NCI-H187 (cell line): ENCODE measurements around the gene SMIM14.

ENCODE experiments used
- DNase-seq, 2 experiments: peaks; one replicate each; lab custom pipeline; 2025; lab: John Stamatoyannopoulos, UW

The SMIM14 gene

DNA sequence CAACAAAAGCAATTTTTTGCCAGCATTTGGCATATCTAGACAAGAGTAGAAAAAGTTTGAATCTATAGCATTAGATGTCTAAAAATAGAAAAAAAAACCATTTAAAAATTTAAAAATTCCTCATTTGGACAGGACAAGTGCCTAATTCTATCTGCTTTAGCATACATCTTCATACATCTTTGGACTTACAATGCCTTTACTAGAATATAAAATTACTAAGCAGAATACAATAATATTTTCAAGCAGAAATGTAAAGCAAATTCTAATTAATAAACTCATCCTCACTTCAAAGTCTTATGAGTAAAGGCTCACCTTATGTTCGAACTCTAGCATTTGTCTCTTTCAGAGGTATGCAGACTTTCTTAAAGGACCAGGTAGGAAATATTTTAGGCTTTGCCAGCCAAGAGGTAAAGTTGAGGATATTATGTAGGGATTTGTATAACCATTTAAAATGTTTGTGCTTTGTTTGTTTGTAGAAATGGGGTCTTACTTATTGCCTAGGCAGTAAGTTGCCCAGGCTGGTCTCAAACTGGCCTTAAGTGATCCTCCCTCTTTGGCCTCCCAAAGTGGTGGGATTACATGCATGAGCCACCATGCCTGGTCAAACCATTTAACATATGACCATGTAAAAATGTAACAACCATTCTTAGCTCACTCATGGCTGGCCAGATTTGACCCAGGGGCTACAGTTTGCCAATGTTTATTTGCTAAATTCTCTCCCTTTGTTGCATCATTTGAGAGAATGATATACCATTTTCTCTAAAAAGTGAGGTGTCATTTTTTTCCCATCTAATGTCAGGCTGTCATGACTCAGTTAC, 140.5 kb downstream of the SMIM14 start:
- no peak for DNase-seq
